H9 (cell line): ENCODE results near the gene NCAM1. TPM values are rescaled to one million over a fixed set of nuclear protein-coding genes. Genes with fewer than 3 reads are reported as not detected.

Experiments
- DNase-seq: peaks from one replicate; pipeline ENCODE4 v3.0.0-alpha.2; 2017
- H2AFZ ChIP-seq: one replicate; pipeline ENCODE4 v1.6.1; 2013; ENCODE audit warnings: mild to moderate bottlenecking, low read length, control low read depth, moderate library complexity
- H2AK5ac ChIP-seq: 2 replicates; pipeline ENCODE4 v1.6.1; 2013; ENCODE audit warnings: low read length, control low read depth, mixed read lengths; ENCODE audit not compliant: insufficient read length
- H2BK120ac ChIP-seq: one replicate; pipeline ENCODE4 v1.6.1; 2013; ENCODE audit warnings: low read depth, mild to moderate bottlenecking, low read length, control low read depth, inconsistent platforms; ENCODE audit not compliant: poor library complexity, severe bottlenecking
- H2BK12ac ChIP-seq: 2 replicates; pipeline ENCODE4 v1.6.1; 2013; ENCODE audit warnings: low read length, control low read depth, mixed read lengths, low read depth; ENCODE audit not compliant: insufficient read length
- H2BK15ac ChIP-seq: 2 replicates; pipeline ENCODE4 v1.6.1; 2013; ENCODE audit warnings: low read depth, low read length, control low read depth
- H2BK20ac ChIP-seq: one replicate; pipeline ENCODE4 v1.6.1; 2013; ENCODE audit warnings: low read depth, mild to moderate bottlenecking, low read length, control low read depth, inconsistent platforms; ENCODE audit not compliant: poor library complexity, severe bottlenecking
- H2BK5ac ChIP-seq: 2 replicates; pipeline ENCODE4 v1.6.1; 2013; ENCODE audit warnings: low read length, control low read depth, mixed read lengths; ENCODE audit not compliant: insufficient read length
- H3K14ac ChIP-seq: 2 replicates; pipeline ENCODE4 v1.6.1; 2013; ENCODE audit warnings: low read length, control low read depth; ENCODE audit not compliant: insufficient read depth
- H3K18ac ChIP-seq: 2 replicates; pipeline ENCODE4 v1.6.1; 2013; ENCODE audit warnings: low read depth, mild to moderate bottlenecking, mixed read lengths, low read length, control low read depth; ENCODE audit not compliant: insufficient read length
- H3K23ac ChIP-seq: 2 replicates; pipeline ENCODE4 v1.6.1; 2013; ENCODE audit warnings: low read length, control low read depth, mixed read lengths, low read depth; ENCODE audit not compliant: insufficient read length
- H3K23me2 ChIP-seq: 2 replicates; pipeline ENCODE4 v1.6.1; 2013; ENCODE audit warnings: low read depth, mild to moderate bottlenecking, mixed read lengths, low read length, control low read depth; ENCODE audit not compliant: insufficient read length, poor library complexity, severe bottlenecking
- H3K27ac ChIP-seq: 2 replicates; pipeline ENCODE4 v1.5.1; 2013; ENCODE audit warnings: low read length, control low read depth, mixed read lengths, low read depth; ENCODE audit not compliant: insufficient read length
- H3K27me3 ChIP-seq: 2 replicates; pipeline ENCODE4 v1.6.1; 2013; ENCODE audit warnings: low read length, control low read depth, inconsistent platforms; ENCODE audit not compliant: insufficient read depth
- H3K4ac ChIP-seq: 2 replicates; pipeline ENCODE4 v1.6.1; 2013; ENCODE audit warnings: low read depth, mild to moderate bottlenecking, control low read depth, inconsistent platforms, low read length, moderate library complexity
- H3K4me1 ChIP-seq: 2 replicates; pipeline ENCODE4 v1.6.1; 2013; ENCODE audit warnings: low read length, control low read depth, inconsistent platforms; ENCODE audit not compliant: insufficient read depth
- H3K4me2 ChIP-seq: 2 replicates; pipeline ENCODE4 v1.6.1; 2013; ENCODE audit warnings: low read length, control low read depth, mixed read lengths; ENCODE audit not compliant: insufficient read length, insufficient read depth
- H3K56ac ChIP-seq: 2 replicates; pipeline ENCODE4 v1.6.1; 2013; ENCODE audit warnings: low read depth, mild to moderate bottlenecking, mixed read lengths, low read length, control low read depth; ENCODE audit not compliant: insufficient read length
- H3K79me1 ChIP-seq: 2 replicates; pipeline ENCODE4 v1.6.1; 2013; ENCODE audit warnings: low read depth, mild to moderate bottlenecking, moderate library complexity, low read length, control low read depth, inconsistent platforms; ENCODE audit not compliant: insufficient read depth, poor library complexity, severe bottlenecking
- H3K79me2 ChIP-seq: 2 replicates; pipeline ENCODE4 v1.6.1; 2013; ENCODE audit warnings: low read length, control low read depth, inconsistent platforms; ENCODE audit not compliant: insufficient read depth
- H3K9ac ChIP-seq: 2 replicates; pipeline ENCODE4 v1.6.1; 2013; ENCODE audit warnings: low read length, control low read depth, mixed read lengths; ENCODE audit not compliant: insufficient read length; ENCODE audit errors: extremely low read depth
- H3K9me3 ChIP-seq: one replicate; pipeline ENCODE4 v1.6.1; 2013; ENCODE audit warnings: low read depth, low read length, inconsistent platforms; ENCODE audit not compliant: control insufficient read depth
- H3T11ph ChIP-seq: one replicate; pipeline ENCODE4 v1.6.1; 2013; ENCODE audit warnings: mild to moderate bottlenecking, low read length, control low read depth, inconsistent platforms
- H4K20me1 ChIP-seq: one replicate; pipeline ENCODE4 v1.6.1; 2013; ENCODE audit not compliant: control insufficient read depth, insufficient read length, insufficient read depth
- H4K5ac ChIP-seq: 2 replicates; pipeline ENCODE4 v1.6.1; 2013; ENCODE audit warnings: low read depth, mild to moderate bottlenecking, mixed read lengths, low read length, control low read depth; ENCODE audit not compliant: insufficient read length
- H4K8ac ChIP-seq: replicated peaks from 2 replicates; pipeline ENCODE4 v1.6.1; 2013; ENCODE audit warnings: low read length, control low read depth, mixed read lengths, low read depth; ENCODE audit not compliant: insufficient read length
- H4K91ac ChIP-seq: 2 replicates; pipeline ENCODE4 v1.6.1; 2013; ENCODE audit warnings: low read depth, mild to moderate bottlenecking, moderate library complexity, mixed read lengths, low read length, control low read depth; ENCODE audit not compliant: insufficient read length
- H3K27ac Mint-ChIP-seq, 3 experiments: 2 replicates in 2 of 3; 3 replicates in 1 of 3; pipeline ENCODE4 v1.8.0; 2020 to 2021; ENCODE audit warnings: mixed read lengths in 3 of 3, mild to moderate bottlenecking in 1 of 3, moderate library complexity in 1 of 3
- H3K27me3 Mint-ChIP-seq: 2 replicates; pipeline ENCODE4 v1.8.0; 2021; ENCODE audit warnings: low read depth, mild to moderate bottlenecking, moderate library complexity, mixed read lengths
- H3K36me3 Mint-ChIP-seq, 3 experiments: 2 replicates in 2 of 3; 3 replicates in 1 of 3; pipeline ENCODE4 v1.8.0; 2020 to 2021; ENCODE audit warnings: low read depth in 3 of 3, mixed read lengths in 3 of 3; ENCODE audit not compliant: insufficient read depth in 1 of 3
- H3K4me1 Mint-ChIP-seq, 2 experiments: 2 replicates each; pipeline ENCODE4 v1.8.0; 2020; ENCODE audit warnings: mixed read lengths in 2 of 2
- H3K4me3 Mint-ChIP-seq, 2 experiments: 2 replicates in 1 of 2; 3 replicates in 1 of 2; pipeline ENCODE4 v1.8.0; 2020 to 2021; ENCODE audit warnings: mild to moderate bottlenecking in 2 of 2, mixed read lengths in 2 of 2, moderate library complexity in 1 of 2
- H3K9me3 Mint-ChIP-seq, 2 experiments: 2 replicates in 1 of 2; 3 replicates in 1 of 2; pipeline ENCODE4 v1.8.0; 2020; ENCODE audit warnings: mild to moderate bottlenecking in 2 of 2, mixed read lengths in 2 of 2, moderate library complexity in 1 of 2
- CTCF ChIP-seq: fragments of 200-600 bp; sonication (generic); conservative IDR thresholded peaks from 3 replicates; pipeline ENCODE4 v1.8.0; 2021; ENCODE audit warnings: antibody characterized with exemption, mild to moderate bottlenecking
- WGBS: extraction: QIAGEN DNeasy Blood & Tissue Kit; methylation state at CpG from one replicate; pipeline ENCODE4 v1.1.7; 2013; ENCODE audit warnings: missing lambda C conversion rate, low lambda C conversion rate, mixed read lengths; ENCODE audit not compliant: insufficient read length; ENCODE audit errors: extremely low coverage; 5-methylcytosine and 5-hydroxymethylcytosine counted together
- total RNA-seq: library from RNA; stranded (reverse); gene quantifications from 2 replicates; pipeline ENCODE4 v1.2.1, GENCODE V29; 2021

Gene NCAM1
- total RNA-seq, 1 experiment from 2014 or later, result 2.5 TPM

GRCh38 chr11:113251281-113251680 is 290.1 kb downstream of the NCAM1 start:
- H4K20me1 ChIP-seq, result no peaks in the 10 kb centered on the region
- no peak for TF ChIP-seq CTCF

More at GRCh38 chr11:113251281-113251680, 290.1 kb downstream of the NCAM1 start:
- no peak for DNase-seq
- Histone ChIP-seq H2BK12ac (no peak overlapping the region), H3K4ac (no peak overlapping the region), H2BK120ac (no peak overlapping the region), H4K91ac (no peak overlapping the region), H2AFZ (no peak overlapping the region), H3K27me3 (no peaks in the 10 kb centered on the region), H3K18ac (no peak overlapping the region), H3K9me3 (no peaks in the 10 kb centered on the region), H3K4me2 (no peak overlapping the region), H2BK20ac (no peak overlapping the region), H2BK15ac (no peak overlapping the region), H3K27ac (no peak overlapping the region), H3K79me2 (no peaks in the 10 kb centered on the region), H2BK5ac (no peak overlapping the region), H3K4me1 (no peaks in the 10 kb centered on the region; the same call in 1 of the 2 replicates), H4K8ac (no peak overlapping the region), H3K9ac (no peak overlapping the region), H3K79me1 (no peaks in the 10 kb centered on the region), H4K5ac (no peak overlapping the region), H3T11ph (no peak overlapping the region), H2AK5ac (no peak overlapping the region), H3K23ac (no peak overlapping the region), H3K14ac (no peak overlapping the region), H3K23me2 (no peaks in the 10 kb centered on the region), H3K56ac (no peak overlapping the region)
- no CpG with 5 or more reads among the region's 4 CpGs for WGBS
- Mint-ChIP-seq H3K27ac (no peak overlapping the region), H3K36me3 (no peaks in the 10 kb centered on the region), H3K9me3 (no peaks in the 10 kb centered on the region), H3K4me3 (no peak overlapping the region), H3K4me1 (peaks cover 17 to 18% of the 10 kb centered on the region in 2 experiments), H3K27me3 (no peaks in the 10 kb centered on the region)
